Stimulated activated CD8-positive, alpha-beta memory T cell treated with anti-CD3 and anti-CD28 coated beads, Interleukin-7, amount 100 ng/mL, for 4 hours (primary cell): ENCODE data around the gene NKTR.
A peak's percentile ranks its signal among the peaks of the same experiment; 100 is the strongest.
"Not testable (repeated sequence)": the region's sequence is repeated elsewhere in the genome, so short reads cannot be mapped to it uniquely, and the experiment has no call there.

Experiments
- DNase-seq, 2 donors: peaks; one replicate each; pipeline ENCODE4 v3.0.0-alpha.2; 2020; ENCODE audit warnings: low read depth in 2 of 2

The NKTR gene

GRCh38 chr3:42595682-42596081 is 4.8 kb upstream of the NKTR start:
- no peak for DNase-seq

GRCh38 chr3:42597098-42597497 is 3.4 kb upstream of the NKTR start:
- not testable (repeated sequence) for DNase-seq

DNA sequence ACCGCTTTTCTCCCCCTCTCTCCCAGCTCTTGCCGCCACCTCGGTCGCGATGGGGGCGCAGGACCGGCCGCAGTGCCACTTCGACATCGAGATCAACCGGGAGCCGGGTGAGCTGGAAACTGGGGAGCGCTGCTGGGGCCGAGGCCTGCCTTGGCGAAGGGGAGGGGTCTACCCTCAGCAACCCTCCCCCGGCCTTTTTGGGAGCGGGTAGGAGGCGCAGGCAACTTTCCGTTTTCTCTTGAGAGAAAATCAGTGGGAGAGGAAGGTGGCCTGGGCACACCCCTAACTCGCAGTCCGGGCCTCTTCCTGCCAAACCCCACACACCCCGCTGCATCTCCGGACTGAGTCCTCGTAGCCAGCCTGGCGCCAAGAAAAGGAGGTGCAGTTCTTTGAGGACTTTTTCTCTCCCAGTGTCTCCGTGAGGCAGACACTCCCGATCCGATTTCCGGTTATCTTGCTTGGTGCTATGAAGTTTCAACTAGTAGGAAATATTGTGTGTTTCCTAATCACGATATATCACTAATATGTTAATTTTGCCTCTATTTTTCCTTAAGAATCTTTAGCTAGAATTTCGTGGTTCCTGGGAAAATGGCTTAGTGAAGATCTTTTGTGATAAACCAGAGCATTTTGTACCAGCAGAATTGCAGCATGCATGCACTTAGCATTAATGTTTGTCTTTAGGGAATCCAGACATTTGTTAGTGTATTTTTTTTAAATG is 631 bp downstream of the NKTR start:
- DNase-seq: peak; percentile 21 to 32

GRCh38 chr3:42601896-42602581 is 1.6 kb downstream of the NKTR start:
- no peak for DNase-seq

DNA sequence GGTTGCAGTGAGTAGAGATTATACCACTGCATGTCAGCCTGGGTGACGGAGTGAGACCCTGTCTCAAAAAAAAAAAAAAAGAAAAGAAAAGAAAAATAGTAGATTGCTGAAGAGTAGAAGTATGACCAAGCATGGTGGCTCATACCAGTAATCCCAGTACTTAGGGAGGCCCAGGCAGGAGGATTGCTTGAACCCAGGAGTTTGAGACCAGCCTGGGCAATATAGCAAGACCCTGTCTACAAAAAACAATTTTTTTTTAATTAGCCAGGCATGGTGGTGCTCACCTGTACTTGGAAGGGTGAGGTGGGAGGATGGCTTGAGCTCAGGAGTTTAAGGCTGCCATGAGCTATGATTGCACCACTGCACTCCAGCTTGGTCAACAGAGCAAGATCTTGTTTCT is 2.5 kb downstream of the NKTR start:
- no peak for DNase-seq

DNA sequence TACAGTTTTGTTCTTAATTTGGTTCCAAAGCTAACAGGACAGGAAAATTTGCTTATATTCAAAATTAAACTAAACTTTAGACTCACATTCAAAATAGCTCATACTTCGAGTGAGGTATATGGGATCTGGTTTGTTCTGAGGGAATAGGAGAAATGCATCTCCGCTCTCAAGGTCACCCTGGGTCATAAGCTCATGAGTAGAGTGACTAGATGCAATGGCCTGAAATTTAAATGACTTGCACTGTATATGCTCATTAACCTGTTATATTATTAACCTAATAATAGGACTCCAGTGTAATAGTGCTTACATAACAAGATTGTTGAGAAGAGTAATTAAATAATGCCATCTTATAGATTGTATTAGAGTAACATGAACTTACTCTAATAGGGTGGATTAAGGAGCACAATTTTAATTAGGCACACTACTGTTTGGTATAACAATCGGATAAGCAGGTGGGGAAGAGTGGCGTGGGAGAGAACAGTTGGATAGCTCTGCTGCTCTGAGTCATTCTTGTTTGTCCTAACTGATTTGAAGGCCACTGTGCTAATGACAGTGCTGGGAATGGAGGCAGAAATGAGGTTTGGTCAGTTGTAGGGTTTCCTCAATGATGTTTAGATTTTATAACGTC is 5.2 kb downstream of the NKTR start:
- DNase-seq: no peak

DNA sequence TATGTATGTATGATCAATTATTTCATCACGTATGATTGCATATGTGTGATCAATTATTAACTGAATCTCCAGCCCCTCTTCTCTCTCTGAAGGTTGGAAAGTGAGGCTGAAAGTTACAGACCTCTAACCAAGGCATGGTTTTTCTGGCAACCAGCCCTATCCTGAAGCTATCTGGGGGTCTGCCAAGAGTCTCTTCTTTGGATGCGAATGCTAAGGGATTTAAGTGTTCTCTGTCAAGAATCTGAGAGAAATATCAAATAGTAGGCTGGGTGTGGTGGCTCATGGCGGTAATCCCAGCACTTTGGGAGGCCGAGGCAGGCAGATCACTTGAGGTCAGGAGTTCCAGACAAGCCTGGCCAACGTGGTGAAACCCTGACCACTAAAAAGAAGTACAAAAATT is 8.1 kb downstream of the NKTR start:
- DNase-seq: no peak

- DNase-seq: no peak
These were observed 10.5 kb downstream of the NKTR start for GRCh38 chr3:42610976-42611375.

GRCh38 chr3:42612217-42612616 is 11.7 kb downstream of the NKTR start:
- no peak for DNase-seq

- no peak for DNase-seq
These were observed 12.4 kb downstream of the NKTR start for GRCh38 chr3:42612928-42613327.

DNA sequence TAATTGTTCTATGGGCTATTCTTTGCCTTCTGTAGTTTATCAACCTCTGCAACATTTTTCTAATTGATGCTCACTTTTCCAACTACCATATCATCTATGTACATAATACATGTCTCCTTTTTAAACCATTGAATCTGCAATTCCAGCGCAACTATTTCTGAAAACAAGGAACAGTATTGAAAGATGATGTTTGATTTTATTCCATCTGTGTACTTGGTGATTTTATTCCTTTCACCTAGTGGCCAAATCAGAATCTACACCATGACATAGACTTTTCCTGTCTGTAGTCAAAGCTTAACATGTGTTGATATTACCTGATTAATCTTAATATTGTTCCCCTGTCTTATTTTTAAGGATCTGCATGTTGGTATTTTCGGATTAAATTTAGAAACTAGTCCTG is 13.0 kb downstream of the NKTR start:
- no peak for DNase-seq

GRCh38 chr3:42631620-42632019 is 31.1 kb downstream of the NKTR start:
- no peak for DNase-seq

DNA sequence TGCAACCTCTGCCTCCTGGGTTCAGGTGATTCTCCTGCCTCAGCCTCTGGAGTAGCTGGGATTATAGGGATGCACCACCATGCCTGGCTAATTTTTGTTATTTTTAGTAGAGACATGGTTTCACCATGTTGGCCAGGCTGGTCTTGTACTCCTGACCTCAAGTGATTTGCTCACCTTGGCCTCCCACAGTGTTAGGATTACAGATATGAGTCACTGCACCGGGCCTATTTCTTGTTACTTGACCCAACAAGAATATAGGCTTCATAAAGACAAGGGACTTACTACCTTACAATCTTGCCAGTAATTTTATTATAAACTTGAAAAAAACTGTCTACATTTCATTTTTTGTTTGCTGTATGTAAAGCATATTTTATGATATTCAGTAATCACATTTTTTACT is 31.7 kb downstream of the NKTR start:
- DNase-seq: no peak

DNA sequence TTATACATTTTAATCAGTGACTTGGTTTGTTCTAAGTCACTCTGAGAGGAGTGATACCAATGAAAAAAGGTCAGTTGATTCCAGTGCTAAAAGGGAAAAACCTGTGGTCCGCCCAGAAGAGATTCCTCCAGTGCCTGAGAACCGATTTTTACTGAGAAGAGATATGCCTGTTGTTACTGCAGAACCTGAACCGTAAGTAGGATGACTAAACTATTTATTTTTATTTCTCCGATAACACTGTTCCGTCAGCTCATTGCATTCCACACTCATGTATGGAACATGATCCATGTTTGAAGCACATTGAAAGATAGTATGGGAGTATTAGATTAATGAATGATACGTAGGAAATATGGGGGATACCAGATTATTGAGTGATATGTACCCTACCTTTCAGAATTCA is 33.1 kb downstream of the NKTR start:
- no peak for DNase-seq

DNA sequence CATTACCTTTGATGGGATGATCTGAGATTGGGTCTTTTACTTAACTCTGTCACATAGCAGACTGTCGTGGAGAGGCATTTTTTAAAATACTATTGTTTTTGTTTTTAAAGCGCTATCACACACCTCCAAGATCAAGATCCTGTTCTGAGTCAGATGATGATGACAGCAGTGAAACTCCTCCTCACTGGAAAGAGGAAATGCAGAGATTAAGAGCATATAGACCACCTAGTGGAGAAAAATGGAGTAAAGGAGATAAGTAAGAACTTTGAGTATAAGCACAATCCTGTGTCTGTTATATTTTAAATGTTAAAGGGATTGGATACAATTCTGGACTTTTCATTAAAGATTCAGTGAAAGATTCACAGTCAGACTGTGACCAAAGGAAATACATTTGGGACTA is 34.6 kb downstream of the NKTR start:
- DNase-seq: no peak

DNA sequence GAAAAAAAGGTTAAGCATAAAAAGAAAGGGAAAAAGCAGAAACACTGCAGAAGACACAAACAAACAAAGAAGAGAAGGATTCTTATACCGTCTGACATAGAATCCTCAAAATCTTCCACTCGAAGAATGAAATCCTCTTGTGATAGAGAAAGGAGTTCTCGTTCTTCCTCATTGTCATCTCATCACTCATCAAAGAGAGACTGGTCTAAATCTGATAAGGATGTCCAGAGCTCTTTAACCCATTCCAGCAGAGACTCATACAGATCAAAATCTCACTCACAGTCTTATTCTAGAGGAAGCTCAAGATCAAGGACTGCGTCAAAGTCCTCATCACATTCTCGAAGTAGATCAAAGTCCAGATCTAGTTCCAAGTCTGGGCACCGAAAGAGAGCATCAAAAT is 36.5 kb downstream of the NKTR start:
- DNase-seq: no peak

GRCh38 chr3:42638339-42638842 is 37.9 kb downstream of the NKTR start:
- no peak for DNase-seq

GRCh38 chr3:42639192-42639591 is 38.7 kb downstream of the NKTR start:
- DNase-seq: no peak

GRCh38 chr3:42640129-42640528 is 39.6 kb downstream of the NKTR start:
- no peak for DNase-seq

DNA sequence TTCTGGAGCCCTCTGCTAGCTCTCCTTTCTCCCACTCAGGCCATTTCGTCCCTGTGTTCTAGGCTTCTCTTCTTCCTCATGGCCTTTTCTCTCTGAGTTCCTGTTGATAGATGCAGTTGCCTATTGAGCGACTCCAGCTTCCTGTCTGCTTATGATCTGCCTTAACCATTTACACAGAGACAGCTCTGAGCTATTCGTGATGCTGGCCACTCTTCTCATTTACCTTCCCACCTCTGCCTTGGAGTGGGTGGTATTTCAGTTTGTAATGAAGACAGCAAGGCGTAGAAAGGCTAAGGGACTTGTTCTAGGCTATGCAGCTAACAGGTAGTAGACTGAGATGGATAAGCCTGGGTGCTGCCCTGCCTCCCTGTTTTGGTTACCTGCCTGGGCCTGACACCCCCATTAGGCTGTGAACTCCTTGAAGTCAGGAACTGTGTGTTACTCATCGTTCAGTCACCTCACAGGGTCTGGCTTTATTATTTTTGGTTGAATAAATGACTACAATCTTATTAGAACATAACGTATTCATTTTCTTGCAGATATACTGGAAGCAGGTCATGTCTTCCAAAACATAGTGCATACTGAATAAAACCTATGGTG is 40.4 kb downstream of the NKTR start:
- DNase-seq: no peak

GRCh38 chr3:42647821-42648459 is 47.5 kb downstream of the NKTR start:
- DNase-seq: no peak

DNA sequence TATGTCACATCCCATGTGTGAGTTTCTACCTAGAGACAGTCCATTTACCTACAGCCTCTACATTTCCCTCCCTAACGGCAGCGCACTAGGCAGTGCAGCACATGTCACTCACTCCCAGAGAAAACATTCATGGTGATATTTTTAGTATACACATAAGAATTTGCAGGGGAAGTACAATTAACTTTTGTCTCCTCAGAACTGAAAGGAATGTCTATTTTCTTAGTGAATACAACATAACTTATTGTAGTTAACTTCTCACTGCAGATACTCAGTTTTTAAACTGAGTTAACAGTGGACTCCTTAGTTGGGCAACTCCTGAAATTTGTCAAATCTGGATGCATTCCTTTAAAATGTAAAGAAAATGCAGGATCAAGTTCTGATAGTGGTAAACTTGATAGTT is 48.5 kb downstream of the NKTR start:
- no peak for DNase-seq
